SK-N-SH treated with all-trans-retinoic acid at 6 μM for 48 hours (cell line): ENCODE results near the gene CDKN2C.

Source experiments
- CSDC2 ChIP-seq: fragments of 250-450 bp; sonication (Bioruptor Pico); IDR thresholded peaks from 2 replicates; pipeline ENCODE4 v1.5.0; 2020; ENCODE audit warnings: mild to moderate bottlenecking, moderate library complexity
- OSR1 ChIP-seq: fragments of 250-450 bp; sonication (Bioruptor Pico); IDR thresholded peaks from 2 replicates; pipeline ENCODE4 v1.8.0; 2022; ENCODE audit warnings: moderate library complexity, mild to moderate bottlenecking, inconsistent platforms
- ZFP30 ChIP-seq: fragments of 450-650 bp; formaldehyde crosslinking; IDR thresholded peaks from 2 replicates; pipeline ENCODE4 v1.5.0; 2022; ENCODE audit warnings: mild to moderate bottlenecking, moderate library complexity

- TF ChIP-seq OSR1: no peak
- no peak for TF ChIP-seq ZFP30 (CRISPR knock-in tag)
- TF ChIP-seq CSDC2 (CRISPR knock-in tag): no peak
These were observed 49.8 kb downstream of the CDKN2C start for GRCh38 chr1:51019811-51020210.
